Stimulated activated CD4-positive, alpha-beta T cell treated with anti-CD3 and anti-CD28 coated beads, Interleukin-15, amount 100 ng/mL, for 24 hours (primary cell): ENCODE data around the gene VAV2.

Experiments
- DNase-seq: peaks from one replicate; pipeline ENCODE4 v3.0.0-alpha.2; 2020

Gene VAV2

DNA sequence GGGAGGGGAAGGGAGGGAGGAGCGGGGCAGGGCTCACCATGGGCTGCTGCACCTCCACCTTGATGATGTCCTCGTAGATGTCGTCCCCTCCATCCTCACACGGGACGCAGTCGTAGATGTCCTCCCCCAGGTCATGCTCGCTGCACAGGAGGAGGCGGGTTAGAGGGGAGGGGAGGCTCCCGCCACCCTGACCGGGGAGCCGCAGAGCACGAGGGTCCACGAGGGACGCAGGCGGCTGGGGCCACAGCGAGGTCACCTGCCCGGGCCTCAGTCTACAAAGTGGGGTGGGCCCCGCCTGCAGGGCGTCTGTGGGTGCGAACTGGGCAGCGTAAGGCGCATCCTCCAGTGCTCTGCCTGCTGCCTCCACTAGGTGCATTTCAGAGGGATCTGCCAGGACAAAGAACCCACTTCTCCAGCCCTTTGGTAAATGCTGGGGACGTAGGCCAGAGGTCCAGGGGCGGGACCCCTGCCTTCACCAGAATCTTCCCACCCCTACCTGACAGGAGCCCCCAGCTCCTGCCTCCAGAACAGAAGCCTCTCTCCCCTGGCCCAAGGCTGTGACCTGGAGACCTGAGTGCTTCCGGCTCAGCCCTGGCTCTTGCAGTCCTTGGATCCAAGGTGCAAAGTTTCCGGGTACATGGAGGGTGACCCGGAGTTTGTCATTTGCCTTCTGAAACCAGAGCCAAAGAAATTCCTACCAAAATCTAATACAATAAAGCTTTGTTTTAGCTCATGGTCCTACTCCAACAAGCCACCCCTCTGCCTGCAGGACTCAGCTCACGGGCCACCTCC is 179.9 kb downstream of the VAV2 start:
- DNase-seq = no peak

GRCh38 chr9:133811471-133811870 is 180.7 kb downstream of the VAV2 start:
- no peak for DNase-seq

GRCh38 chr9:133810556-133811195 is 181.4 kb downstream of the VAV2 start:
- no peak for DNase-seq

- no peak for DNase-seq
Measured at GRCh38 chr9:133809335-133809734, 182.8 kb downstream of the VAV2 start.

DNA sequence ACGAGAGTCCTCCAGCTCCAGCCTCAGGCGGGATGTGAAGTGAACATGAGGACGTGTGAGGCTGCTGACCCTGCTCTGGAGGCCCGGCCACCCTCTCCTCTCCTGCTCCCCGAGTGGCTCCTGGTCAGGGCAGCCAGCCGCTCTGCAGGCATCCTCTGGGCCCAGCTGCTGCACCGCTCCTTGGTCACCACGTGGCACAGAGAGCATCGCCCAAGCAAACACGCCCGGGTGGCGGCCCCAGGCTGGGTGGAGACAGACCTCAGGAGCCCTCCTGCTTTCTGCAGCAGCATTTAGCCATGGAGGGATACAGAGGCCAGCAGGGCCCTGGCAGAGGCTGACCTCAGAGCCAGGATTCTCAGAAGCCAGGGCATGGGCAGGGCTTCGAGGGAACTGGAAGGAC is 184.3 kb downstream of the VAV2 start:
- no peak for DNase-seq

DNA sequence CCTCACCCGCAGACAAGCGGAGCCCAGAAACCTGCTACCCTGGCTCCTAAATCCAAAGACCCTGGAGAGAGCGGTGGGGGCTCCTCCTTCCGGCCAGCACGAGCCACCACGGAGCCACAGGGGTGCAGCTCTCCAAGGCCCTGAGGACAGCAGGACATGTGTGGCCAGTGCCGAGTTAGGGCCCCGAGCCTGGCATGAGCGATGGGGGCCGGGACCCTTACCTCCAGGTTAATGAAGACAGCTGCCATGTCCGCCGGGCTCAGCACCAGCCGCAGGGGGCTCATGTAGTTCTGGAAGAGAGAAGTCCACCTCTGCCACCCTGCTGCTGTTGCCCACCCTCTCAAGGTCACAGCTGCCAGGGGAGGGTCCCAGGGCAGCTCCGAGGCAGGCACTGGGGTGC is 185.1 kb downstream of the VAV2 start:
- DNase-seq = no peak

- no peak for DNase-seq
Measured at GRCh38 chr9:133806623-133807010, 185.5 kb downstream of the VAV2 start.

DNA sequence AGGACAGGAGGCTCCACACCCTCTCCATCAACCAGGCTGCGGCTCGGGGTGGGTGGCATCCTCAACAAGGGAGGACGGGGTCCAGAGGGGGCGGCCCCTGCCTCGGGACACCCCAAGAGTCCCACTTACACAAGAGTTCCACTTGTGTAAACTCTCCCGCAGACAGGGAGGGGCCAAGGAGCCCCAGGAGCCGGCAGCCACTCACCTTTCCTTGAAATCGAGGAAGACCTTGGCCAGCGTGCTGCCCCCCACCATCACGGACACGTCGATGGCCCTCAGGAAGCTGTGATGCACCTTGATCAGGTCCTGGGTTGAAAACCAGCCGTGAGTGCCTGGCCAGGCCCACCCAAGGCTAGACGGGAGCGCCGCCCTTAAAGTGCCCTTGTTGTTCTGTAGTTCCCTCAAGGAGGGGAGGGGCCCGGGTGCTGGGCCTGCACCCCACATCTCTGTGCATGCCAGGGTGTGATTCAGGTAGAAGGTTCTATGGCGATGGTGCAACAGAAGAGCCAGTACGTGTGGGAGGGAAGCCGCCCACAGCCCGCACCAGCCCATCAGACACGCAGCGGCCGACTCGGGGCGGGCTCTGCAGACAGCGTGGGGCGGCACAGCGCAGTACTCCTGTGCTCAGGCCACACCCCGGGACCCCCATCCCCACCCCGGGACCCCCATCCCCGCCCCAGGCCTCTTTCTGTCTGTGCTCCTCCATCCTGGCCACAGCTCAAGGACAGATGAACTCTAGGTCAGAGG is 186.1 kb downstream of the VAV2 start:
- no peak for DNase-seq

- DNase-seq = no peak
Measured at GRCh38 chr9:133804199-133804598, 187.9 kb downstream of the VAV2 start.

GRCh38 chr9:133803745-133804144 is 188.4 kb downstream of the VAV2 start:
- DNase-seq = no peak

DNA sequence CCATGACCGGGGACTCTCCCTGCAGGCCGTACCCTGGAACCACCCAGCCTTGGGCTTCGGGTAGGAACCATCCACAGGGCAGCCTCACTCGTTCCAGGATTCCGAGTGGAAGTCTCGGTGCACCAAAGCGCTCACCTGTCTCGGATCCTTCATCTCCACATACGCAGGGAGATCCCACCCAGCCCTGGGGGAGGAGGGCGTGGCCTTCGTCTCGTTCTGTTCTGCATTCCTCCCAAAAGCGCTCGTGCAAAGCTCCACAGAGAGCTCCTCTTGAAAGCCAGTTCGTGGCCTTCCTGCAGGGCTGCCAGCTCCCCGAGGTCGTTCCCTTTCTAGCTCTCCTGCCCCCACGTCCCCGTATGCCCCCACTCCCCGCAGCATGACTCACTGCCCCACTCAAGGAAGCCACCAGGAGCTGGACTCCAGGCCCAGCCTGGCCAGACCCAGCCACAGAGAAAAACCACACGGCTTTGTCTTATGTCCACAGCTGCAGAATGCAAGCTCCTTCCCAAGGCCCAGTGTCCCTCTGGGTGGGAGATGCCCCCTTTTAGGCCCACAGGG is 189.0 kb downstream of the VAV2 start:
- DNase-seq = no peak

- no peak for DNase-seq
Measured at GRCh38 chr9:133801739-133802138, 190.4 kb downstream of the VAV2 start.

- no peak for DNase-seq
Measured at GRCh38 chr9:133800266-133800665, 191.9 kb downstream of the VAV2 start.

DNA sequence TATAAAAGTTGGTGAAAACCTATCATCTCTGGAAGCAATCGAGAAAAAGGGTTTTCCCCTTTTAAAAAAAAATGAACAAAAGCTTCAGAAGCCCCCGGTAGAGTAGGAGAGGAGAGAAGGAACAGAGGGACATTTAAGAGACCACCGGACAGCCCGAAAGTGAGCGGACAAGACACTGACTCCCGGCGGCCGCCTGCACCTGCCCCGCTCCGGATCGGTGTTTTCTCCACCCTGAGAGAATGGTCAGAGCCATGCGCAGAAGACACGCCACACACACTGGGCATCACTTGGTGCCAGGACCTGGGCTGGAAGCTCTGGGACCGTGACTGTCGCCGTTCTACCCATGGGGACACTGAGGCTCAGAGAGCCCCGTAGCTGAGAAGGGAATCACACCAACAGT is 192.4 kb downstream of the VAV2 start:
- DNase-seq = no peak

DNA sequence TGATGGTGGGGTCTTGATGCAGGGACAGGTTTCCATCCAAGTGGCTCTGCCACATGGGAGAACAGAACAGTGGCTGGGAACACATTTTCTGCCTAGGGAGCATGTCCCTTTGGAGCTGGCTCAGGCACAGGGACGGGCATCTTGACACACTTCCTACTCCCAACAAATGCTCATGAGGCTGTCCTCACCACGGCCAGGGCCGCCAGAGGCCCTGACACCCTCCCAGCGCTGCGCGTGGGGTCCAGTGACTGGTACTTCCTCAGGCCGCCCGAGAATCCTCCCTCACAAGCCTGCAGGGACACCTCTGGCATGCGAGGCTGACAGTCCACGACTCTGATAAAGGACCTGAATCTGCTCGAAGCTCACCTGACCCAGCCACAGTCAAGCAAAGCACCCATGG is 193.0 kb downstream of the VAV2 start:
- no peak for DNase-seq

DNA sequence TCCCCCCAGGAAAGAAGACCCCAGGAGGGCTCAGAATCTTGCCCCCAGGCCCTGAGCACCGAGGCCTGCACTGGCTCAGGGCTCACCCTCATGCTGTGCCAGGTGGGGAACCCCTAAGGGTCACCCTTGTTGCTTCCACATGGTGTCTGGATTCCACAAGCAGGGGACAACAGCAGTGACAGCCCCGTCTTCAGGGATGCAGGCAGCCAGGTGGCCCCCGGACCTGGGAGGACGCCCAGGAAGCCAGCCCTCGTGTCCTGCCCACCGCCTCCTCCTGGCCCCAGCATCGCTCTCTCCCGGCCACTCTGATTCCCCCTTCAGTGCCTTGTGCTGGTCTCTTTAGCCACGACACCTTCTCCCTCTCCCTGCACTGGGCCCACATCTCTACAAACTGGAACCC is 194.0 kb downstream of the VAV2 start:
- DNase-seq = no peak

- no peak for DNase-seq
Measured at GRCh38 chr9:133797406-133798105, 194.6 kb downstream of the VAV2 start.

- DNase-seq = no peak
Measured at GRCh38 chr9:133796562-133796961, 195.6 kb downstream of the VAV2 start.

GRCh38 chr9:133795049-133795448 is 197.1 kb downstream of the VAV2 start:
- DNase-seq = no peak

DNA sequence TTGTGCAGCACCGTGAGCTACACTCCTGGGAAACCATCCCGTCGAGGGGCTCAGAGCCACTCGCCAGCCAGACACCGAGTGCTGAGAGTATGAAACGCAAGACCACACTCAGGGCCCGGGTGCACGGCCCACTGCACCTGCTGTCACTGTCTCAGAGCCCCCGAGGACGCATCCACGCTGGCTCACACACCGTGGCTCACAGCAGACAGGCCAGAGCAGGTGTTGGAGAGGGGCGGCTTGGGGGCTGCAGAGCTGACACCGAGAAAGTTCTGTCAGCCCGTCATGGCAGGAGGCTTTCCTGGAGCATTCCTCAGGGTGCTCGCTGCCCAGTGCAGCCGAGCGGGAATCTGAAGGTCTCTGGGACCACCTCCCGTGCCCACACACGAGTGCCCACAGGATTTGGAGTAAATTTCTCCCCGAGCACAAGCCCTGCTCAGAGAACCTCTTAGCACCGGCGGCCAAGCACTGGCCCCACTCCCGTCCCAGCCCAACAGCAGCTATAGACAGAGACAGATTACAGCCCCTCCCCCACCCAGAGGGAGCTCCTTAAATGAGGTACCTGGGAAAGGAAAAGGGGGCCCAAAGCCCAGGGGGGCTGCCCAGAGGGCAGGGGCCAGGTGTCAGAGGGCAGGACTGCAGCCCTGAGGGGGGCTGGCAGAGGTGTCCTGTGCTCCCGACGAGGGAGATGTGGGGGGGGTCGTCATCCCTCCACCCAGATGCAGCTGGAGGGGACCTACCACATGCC is 197.9 kb downstream of the VAV2 start:
- no peak for DNase-seq

- DNase-seq = no peak
Measured at GRCh38 chr9:133793471-133793870, 198.7 kb downstream of the VAV2 start.
